Inferior parietal cortex (tissue), 1 donor: ENCODE measurements around the gene KRTAP20-3.

Source experiments
- DNase-seq: peaks from one replicate; pipeline ENCODE4 v3.0.0-alpha.2; 2016; ENCODE audit errors: extremely low spot score

The KRTAP20-3 gene

GRCh38 chr21:30680586-30680985, 37.9 kb downstream of the KRTAP20-3 start:
- no peak for DNase-seq

DNA sequence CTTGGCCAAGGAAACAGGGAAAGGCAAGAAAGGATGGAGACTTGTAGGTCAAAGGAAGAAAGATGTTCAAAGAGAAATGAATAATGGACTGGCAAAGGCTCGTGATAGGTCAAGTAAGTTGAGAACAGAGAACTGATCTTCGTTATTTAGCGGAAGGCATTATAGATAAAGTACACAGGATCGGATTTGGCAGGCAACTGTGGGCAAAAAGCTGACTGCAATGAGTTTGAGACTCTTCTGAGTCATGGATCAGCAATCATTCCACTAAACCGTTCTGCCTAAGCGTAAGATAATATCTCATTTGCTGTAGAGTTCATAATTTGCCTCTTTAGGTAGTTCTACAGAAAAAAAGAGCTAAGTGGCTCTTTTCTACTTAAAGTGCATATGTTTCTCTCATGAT, 41.8 kb downstream of the KRTAP20-3 start:
- no peak for DNase-seq

- no peak for DNase-seq
Observed at GRCh38 chr21:30689822-30690221, 47.2 kb downstream of the KRTAP20-3 start.
